Breast epithelium (tissue), 4 donors: ENCODE results near the gene COLQ. TPM values are rescaled to one million over a fixed set of nuclear protein-coding genes. Genes with fewer than 3 reads are reported as not detected.
"Not testable (repeated sequence)": the region's sequence is repeated elsewhere in the genome, so short reads cannot be mapped to it uniquely, and the experiment has no call there.

Source experiments
- DNase-seq, 2 donors: peaks; one replicate each; pipeline ENCODE4 v3.0.0-alpha.2; 2019; ENCODE audit warnings: low spot score in 2 of 2
- H3K27ac ChIP-seq, 2 donors: fragments of 200-600 bp; sonication (generic) in 1 of 2; one replicate each; pipeline ENCODE4 v1.5.1; 2016 to 2019; ENCODE audit warnings: mild to moderate bottlenecking in 1 of 2
- H3K27me3 ChIP-seq, 2 donors: fragments of 200-600 bp; sonication (generic) in 1 of 2; one replicate each; pipeline versions ENCODE4 v1.5.1 to v1.6.0; 2017 to 2019; ENCODE audit warnings: control low read depth in 1 of 2, mild to moderate bottlenecking in 1 of 2
- H3K36me3 ChIP-seq: fragments of 200-600 bp; one replicate; pipeline ENCODE4 v1.5.1; 2019
- H3K4me1 ChIP-seq, 2 donors: fragments of 200-600 bp; sonication (generic); one replicate each; pipeline ENCODE4 v1.5.1; 2016 to 2019; ENCODE audit warnings: control low read depth in 1 of 2
- H3K4me3 ChIP-seq, 3 donors: fragments of 200-600 bp; sonication (generic); 1 replicate in 2 of 3; 2 replicates in 1 of 3; pipeline ENCODE4 v1.5.1; 2016 to 2019; ENCODE audit warnings: mild to moderate bottlenecking in 3 of 3, moderate library complexity in 2 of 3
- H3K9me3 ChIP-seq, 2 donors: fragments of 200-600 bp; sonication (generic) in 1 of 2; one replicate each; pipeline ENCODE4 v1.5.1; 2016 to 2019; ENCODE audit warnings: control low read depth in 1 of 2
- CTCF ChIP-seq, 3 donors: fragments of 450-650 bp; IDR thresholded peaks; one replicate each; pipeline ENCODE4 v1.5.1; 2016 to 2017; ENCODE audit warnings: antibody characterized with exemption in 3 of 3, mild to moderate bottlenecking in 3 of 3, moderate library complexity in 3 of 3
- POLR2A ChIP-seq: fragments of 450-650 bp; IDR thresholded peaks from one replicate; pipeline ENCODE4 v1.6.1; 2016; ENCODE audit warnings: antibody characterized with exemption, mild to moderate bottlenecking, moderate library complexity
- POLR2AphosphoS5 ChIP-seq, 3 donors: sonication (generic); formaldehyde crosslinking; IDR thresholded peaks; one replicate each; pipeline ENCODE4 v1.6.1; 2017; ENCODE audit warnings: antibody characterized with exemption in 3 of 3
- intact Hi-C: fragments of 100-400 bp; cut with DNase I; formaldehyde crosslinking; loops from one replicate; pipeline ENCODE4 v1.15.1; 2023; ENCODE audit warnings: low total_unique reads
- total RNA-seq, 3 donors: library from RNA; depleted of rRNA; stranded (reverse); fragments of >200 nt; gene quantifications; one replicate each; pipeline ENCODE4 v1.1.0, GENCODE V29; 2016

The COLQ gene
- total RNA-seq, 3 donors from 2014 or later: 1.8 to 3.3 (median 1.9) TPM

DNA sequence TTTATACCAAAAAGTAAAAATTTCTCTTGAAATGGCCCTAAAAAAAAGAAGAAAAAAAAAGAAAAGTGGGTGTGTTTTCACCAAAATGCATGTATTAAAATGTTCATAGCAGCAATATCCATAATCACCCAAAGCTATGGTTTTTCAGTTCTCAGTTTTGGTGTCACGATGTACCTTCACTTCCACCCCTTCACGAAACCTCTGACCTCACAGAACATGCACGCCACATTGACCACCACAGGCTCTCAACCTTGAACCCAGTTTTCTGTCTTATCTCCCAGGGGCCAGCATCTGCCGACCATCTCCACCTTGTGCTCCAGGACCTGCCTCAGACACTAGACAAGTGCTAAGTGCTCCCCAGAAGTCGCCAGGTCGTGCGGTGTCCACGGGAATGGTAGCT is 30.4 kb downstream of the COLQ start:
- H3K4me3 ChIP-seq: no peak overlapping the region
- H3K27me3 ChIP-seq: no peaks in the 10 kb centered on the region
- intact Hi-C loops: no loop called here
- H3K9me3 ChIP-seq: no peaks in the 10 kb centered on the region
- TF ChIP-seq POLR2AphosphoS5 (IDR thresholded peaks at IDR 0.05): no peak
- no peak for TF ChIP-seq CTCF (IDR thresholded peaks at IDR 0.05)
- TF ChIP-seq POLR2A: no peak
- H3K27ac ChIP-seq: no peak overlapping the region
- no peaks in the 10 kb centered on the region for H3K4me1 ChIP-seq
- no peak for DNase-seq
- no peaks in the 10 kb centered on the region for H3K36me3 ChIP-seq

DNA sequence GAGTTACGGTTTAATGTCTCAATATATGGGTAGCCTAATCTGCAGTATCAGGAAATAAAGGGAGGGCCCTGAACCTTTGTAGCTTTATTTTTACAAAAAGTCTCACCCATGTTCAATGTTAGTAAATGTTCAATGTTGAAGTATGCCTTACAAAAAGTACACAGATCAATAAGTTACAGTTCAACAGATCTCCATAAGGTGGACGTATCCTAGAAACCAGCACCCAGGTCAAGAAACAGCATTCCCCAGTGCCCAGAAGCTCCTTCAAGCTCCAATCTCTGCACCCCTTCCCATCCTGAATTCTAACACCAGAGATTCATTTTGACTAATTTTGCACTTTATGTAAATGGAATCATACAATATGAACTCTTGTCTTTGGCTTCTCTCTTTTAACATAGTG is 31.3 kb downstream of the COLQ start:
- no peaks in the 10 kb centered on the region for H3K4me1 ChIP-seq
- H3K36me3 ChIP-seq: no peaks in the 10 kb centered on the region
- no peak for TF ChIP-seq POLR2A
- no peak for TF ChIP-seq POLR2AphosphoS5 (IDR thresholded peaks at IDR 0.05)
- TF ChIP-seq CTCF (IDR thresholded peaks at IDR 0.05): no peak
- intact Hi-C loops: no loop called here
- DNase-seq: no peak
- no peak overlapping the region for H3K4me3 ChIP-seq
- H3K27me3 ChIP-seq: no peaks in the 10 kb centered on the region
- no peaks in the 10 kb centered on the region for H3K9me3 ChIP-seq
- no peak overlapping the region for H3K27ac ChIP-seq

DNA sequence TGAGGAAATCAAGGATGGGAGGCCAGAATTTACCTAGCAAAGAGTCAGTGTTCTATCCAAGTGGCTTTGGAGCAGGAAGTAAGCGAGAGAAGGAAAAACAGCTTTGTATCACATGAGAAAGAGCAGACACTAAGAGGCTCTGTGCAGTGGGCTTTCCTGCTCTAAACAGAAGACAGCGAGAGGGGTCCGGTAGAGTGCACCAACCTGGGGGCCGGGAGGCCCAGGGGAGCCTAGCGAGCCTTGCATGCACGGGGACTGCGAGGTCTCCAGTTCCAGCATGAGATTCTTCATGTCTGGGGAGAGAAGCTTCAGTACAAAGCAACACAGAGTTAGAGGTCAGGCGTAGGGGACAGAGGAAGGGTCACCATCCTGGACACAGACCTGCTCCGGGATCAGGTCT is 33.5 kb downstream of the COLQ start:
- intact Hi-C loops: no loop called here
- TF ChIP-seq POLR2A (no peak), CTCF (IDR thresholded peaks at IDR 0.05) (no peak), POLR2AphosphoS5 (IDR thresholded peaks at IDR 0.05) (no peak)
- Histone ChIP-seq H3K27ac (no peak overlapping the region), H3K36me3 (no peaks in the 10 kb centered on the region), H3K9me3 (no peaks in the 10 kb centered on the region), H3K4me1 (no peaks in the 10 kb centered on the region), H3K4me3 (no peak overlapping the region), H3K27me3 (no peaks in the 10 kb centered on the region)
- no peak for DNase-seq

- H3K4me3 ChIP-seq: no peak overlapping the region
- no peaks in the 10 kb centered on the region for H3K36me3 ChIP-seq
- no peak overlapping the region for H3K27ac ChIP-seq
- H3K9me3 ChIP-seq: no peaks in the 10 kb centered on the region
- intact Hi-C loops: no loop called here
- H3K4me1 ChIP-seq: no peaks in the 10 kb centered on the region
- TF ChIP-seq POLR2A (no peak), POLR2AphosphoS5 (IDR thresholded peaks at IDR 0.05) (no peak), CTCF (IDR thresholded peaks at IDR 0.05) (no peak)
- H3K27me3 ChIP-seq: no peaks in the 10 kb centered on the region
- no peak for DNase-seq
Measured at GRCh38 chr3:15486979-15487378, 34.5 kb downstream of the COLQ start.

GRCh38 chr3:15486020-15486419 is 35.5 kb downstream of the COLQ start:
- H3K4me1 ChIP-seq: no peaks in the 10 kb centered on the region
- intact Hi-C loops: no loop called here

GRCh38 chr3:15484551-15484950 is 37.0 kb downstream of the COLQ start:
- H3K27ac ChIP-seq, DNase-seq, H3K9me3 ChIP-seq, H3K36me3 ChIP-seq, H3K4me3 ChIP-seq, intact Hi-C loops, H3K27me3 ChIP-seq, H3K4me1 ChIP-seq: not testable (repeated sequence)

More at GRCh38 chr3:15486020-15486419, 35.5 kb downstream of the COLQ start:
- H3K4me3 ChIP-seq: no peak overlapping the region
- H3K36me3 ChIP-seq: no peaks in the 10 kb centered on the region
- no peak for TF ChIP-seq POLR2A
- TF ChIP-seq CTCF (IDR thresholded peaks at IDR 0.05): no peak
- TF ChIP-seq POLR2AphosphoS5 (IDR thresholded peaks at IDR 0.05): no peak
- H3K27me3 ChIP-seq: no peaks in the 10 kb centered on the region
- DNase-seq: no peak
- no peak overlapping the region for H3K27ac ChIP-seq
- H3K9me3 ChIP-seq: no peaks in the 10 kb centered on the region
